ENCODE results near the gene FBLN5. TPM values are rescaled to one million over a fixed set of nuclear protein-coding genes. Genes with fewer than 3 reads are reported as not detected.

Gene FBLN5
- total RNA-seq, 1 experiment from 2014 or later = 0.90 TPM

- Mint-ChIP-seq H3K4me3 (ENCODE audit: low read depth, unreplicated experiment) (no peak overlapping the region), H3K27me3 (ENCODE audit: unreplicated experiment) (peaks cover 21% of the 10 kb centered on the region), H3K36me3 (ENCODE audit: insufficient read depth, unreplicated experiment) (no peaks in the 10 kb centered on the region), H3K4me1 (ENCODE audit: low read depth, unreplicated experiment) (no peaks in the 10 kb centered on the region), H3K9me3 (ENCODE audit: low read depth, unreplicated experiment) (no peaks in the 10 kb centered on the region), H3K27ac (ENCODE audit: unreplicated experiment) (no peak overlapping the region)
- intact Hi-C loops (cut with micrococcal nuclease; ENCODE audit: unreplicated experiment) = no loop called here
- TF ChIP-seq, protein P1, sequence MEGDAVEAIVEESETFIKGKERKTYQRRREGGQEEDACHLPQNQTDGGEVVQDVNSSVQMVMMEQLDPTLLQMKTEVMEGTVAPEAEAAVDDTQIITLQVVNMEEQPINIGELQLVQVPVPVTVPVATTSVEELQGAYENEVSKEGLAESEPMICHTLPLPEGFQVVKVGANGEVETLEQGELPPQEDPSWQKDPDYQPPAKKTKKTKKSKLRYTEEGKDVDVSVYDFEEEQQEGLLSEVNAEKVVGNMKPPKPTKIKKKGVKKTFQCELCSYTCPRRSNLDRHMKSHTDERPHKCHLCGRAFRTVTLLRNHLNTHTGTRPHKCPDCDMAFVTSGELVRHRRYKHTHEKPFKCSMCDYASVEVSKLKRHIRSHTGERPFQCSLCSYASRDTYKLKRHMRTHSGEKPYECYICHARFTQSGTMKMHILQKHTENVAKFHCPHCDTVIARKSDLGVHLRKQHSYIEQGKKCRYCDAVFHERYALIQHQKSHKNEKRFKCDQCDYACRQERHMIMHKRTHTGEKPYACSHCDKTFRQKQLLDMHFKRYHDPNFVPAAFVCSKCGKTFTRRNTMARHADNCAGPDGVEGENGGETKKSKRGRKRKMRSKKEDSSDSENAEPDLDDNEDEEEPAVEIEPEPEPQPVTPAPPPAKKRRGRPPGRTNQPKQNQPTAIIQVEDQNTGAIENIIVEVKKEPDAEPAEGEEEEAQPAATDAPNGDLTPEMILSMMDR (IDR thresholded peaks at IDR 0.05; ENCODE audit: unreplicated experiment) = no peak
- no peak for DNase-seq
- BruUV-seq (replicated peaks) = no TSS peak
- CTCF ChIA-PET = no interaction called here
These were observed 19.7 kb downstream of the FBLN5 start for GRCh38 chr14:91927800-91928199.

- no peaks in the 10 kb centered on the region for H3K36me3 Mint-ChIP-seq (ENCODE audit: insufficient read depth, unreplicated experiment)
- BruUV-seq (replicated peaks) = no TSS peak
- TF ChIP-seq, protein P1 (IDR thresholded peaks at IDR 0.05; ENCODE audit: unreplicated experiment) = no peak
- CTCF ChIA-PET = no interaction called here
- intact Hi-C loops (cut with micrococcal nuclease; ENCODE audit: unreplicated experiment) = no loop called here
- H3K27me3 Mint-ChIP-seq (ENCODE audit: unreplicated experiment) = peaks cover 22% of the 10 kb centered on the region
- H3K27ac Mint-ChIP-seq (ENCODE audit: unreplicated experiment) = no peak overlapping the region
- DNase-seq = no peak
- no peak overlapping the region for H3K4me3 Mint-ChIP-seq (ENCODE audit: low read depth, unreplicated experiment)
- H3K4me1 Mint-ChIP-seq (ENCODE audit: low read depth, unreplicated experiment) = no peaks in the 10 kb centered on the region
- no peaks in the 10 kb centered on the region for H3K9me3 Mint-ChIP-seq (ENCODE audit: low read depth, unreplicated experiment)
These were observed 20.3 kb downstream of the FBLN5 start for GRCh38 chr14:91927191-91927590.

- Mint-ChIP-seq H3K4me3 (ENCODE audit: low read depth, unreplicated experiment) (no peak overlapping the region), H3K4me1 (ENCODE audit: low read depth, unreplicated experiment) (no peaks in the 10 kb centered on the region), H3K27me3 (ENCODE audit: unreplicated experiment) (peaks cover 16% of the 10 kb centered on the region), H3K36me3 (ENCODE audit: insufficient read depth, unreplicated experiment) (no peaks in the 10 kb centered on the region), H3K9me3 (ENCODE audit: low read depth, unreplicated experiment) (no peaks in the 10 kb centered on the region), H3K27ac (ENCODE audit: unreplicated experiment) (no peak overlapping the region)
- intact Hi-C loops (cut with micrococcal nuclease; ENCODE audit: unreplicated experiment) = no loop called here
- BruUV-seq (replicated peaks) = no TSS peak
- no peak for DNase-seq
- CTCF ChIA-PET = no interaction called here
- TF ChIP-seq, protein P1 (IDR thresholded peaks at IDR 0.05; ENCODE audit: unreplicated experiment) = no peak
These were observed 21.2 kb downstream of the FBLN5 start for GRCh38 chr14:91926131-91926890.

- BruUV-seq (replicated peaks) = no TSS peak
- TF ChIP-seq, protein P1 (IDR thresholded peaks at IDR 0.05; ENCODE audit: unreplicated experiment) = no peak
- Mint-ChIP-seq H3K9me3 (ENCODE audit: low read depth, unreplicated experiment) (no peaks in the 10 kb centered on the region), H3K27me3 (ENCODE audit: unreplicated experiment) (peaks cover 13% of the 10 kb centered on the region), H3K4me1 (ENCODE audit: low read depth, unreplicated experiment) (no peaks in the 10 kb centered on the region), H3K4me3 (ENCODE audit: low read depth, unreplicated experiment) (no peak overlapping the region), H3K27ac (ENCODE audit: unreplicated experiment) (no peak overlapping the region), H3K36me3 (ENCODE audit: insufficient read depth, unreplicated experiment) (no peaks in the 10 kb centered on the region)
- CTCF ChIA-PET = no interaction called here
- intact Hi-C loops (cut with micrococcal nuclease; ENCODE audit: unreplicated experiment) = no loop called here
- no peak for DNase-seq
These were observed 21.8 kb downstream of the FBLN5 start for GRCh38 chr14:91925727-91926121.

Data from Calu3 (cell line).